22Rv1 (cell line): Measurements from ENCODE around the gene F12.

Experiments used
- ZFX ChIP-seq: fragments of 450-650 bp; IDR thresholded peaks from 2 replicates; pipeline ENCODE4 v1.6.1; 2017; ENCODE audit warnings: antibody characterized with exemption, borderline replicate concordance
- TF ChIP-seq, protein P1 (sequence below): fragments of 450-650 bp; IDR thresholded peaks from 2 replicates; pipeline ENCODE4 v1.5.1; 2017; ENCODE audit warnings: mild to moderate bottlenecking

DNA sequence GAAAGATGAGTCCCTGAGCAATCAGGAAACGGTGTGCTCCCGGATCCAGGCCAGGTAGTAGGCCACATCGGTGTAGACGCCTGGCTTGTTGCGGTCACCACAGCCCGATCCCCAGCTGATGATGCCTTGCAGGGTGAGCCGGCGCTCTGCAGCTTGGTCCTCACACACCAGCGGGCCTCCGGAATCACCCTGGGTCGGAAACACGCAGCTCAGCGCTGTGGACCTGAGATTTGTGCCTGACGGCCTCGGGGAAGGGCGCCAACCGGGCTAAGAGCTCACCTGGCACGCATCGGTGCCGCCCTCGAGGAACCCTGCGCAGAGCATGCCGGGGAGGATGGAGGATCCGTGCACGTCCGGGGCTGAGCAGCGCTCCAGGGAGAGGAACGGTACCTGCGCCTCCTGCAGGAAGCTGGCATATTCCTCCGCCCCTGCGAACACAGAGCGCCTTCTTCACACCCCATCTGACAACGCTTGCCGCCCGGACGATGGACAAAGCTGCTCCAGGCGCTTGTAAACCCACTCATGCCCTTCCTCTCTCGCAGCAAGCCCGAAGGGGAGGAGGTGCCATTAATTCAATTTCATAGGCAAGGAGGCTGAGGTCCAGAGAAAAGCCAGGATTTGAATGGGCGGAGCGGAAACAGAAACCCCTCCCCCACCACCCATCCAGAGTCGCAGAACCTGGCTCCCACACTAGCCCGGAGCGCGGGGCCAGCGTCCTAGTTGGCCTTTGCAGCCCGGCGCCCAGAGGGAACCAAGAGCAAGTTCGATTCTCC is 6.9 kb downstream of the F12 start:
- TF ChIP-seq, protein P1, sequence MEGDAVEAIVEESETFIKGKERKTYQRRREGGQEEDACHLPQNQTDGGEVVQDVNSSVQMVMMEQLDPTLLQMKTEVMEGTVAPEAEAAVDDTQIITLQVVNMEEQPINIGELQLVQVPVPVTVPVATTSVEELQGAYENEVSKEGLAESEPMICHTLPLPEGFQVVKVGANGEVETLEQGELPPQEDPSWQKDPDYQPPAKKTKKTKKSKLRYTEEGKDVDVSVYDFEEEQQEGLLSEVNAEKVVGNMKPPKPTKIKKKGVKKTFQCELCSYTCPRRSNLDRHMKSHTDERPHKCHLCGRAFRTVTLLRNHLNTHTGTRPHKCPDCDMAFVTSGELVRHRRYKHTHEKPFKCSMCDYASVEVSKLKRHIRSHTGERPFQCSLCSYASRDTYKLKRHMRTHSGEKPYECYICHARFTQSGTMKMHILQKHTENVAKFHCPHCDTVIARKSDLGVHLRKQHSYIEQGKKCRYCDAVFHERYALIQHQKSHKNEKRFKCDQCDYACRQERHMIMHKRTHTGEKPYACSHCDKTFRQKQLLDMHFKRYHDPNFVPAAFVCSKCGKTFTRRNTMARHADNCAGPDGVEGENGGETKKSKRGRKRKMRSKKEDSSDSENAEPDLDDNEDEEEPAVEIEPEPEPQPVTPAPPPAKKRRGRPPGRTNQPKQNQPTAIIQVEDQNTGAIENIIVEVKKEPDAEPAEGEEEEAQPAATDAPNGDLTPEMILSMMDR, result peak; percentile 72
- TF ChIP-seq ZFX, result no peak
